ENCODE measurements around the gene PPP3R2. TPM values are rescaled to one million over a fixed set of nuclear protein-coding genes. Genes with fewer than 3 reads are reported as not detected.
"Not testable (repeated sequence)": the region's sequence is repeated elsewhere in the genome, so short reads cannot be mapped to it uniquely, and the experiment has no call there.

PPP3R2 gene
- total RNA-seq, 2 experiments from 2014 or later = not detected

- Mint-ChIP-seq H3K4me1 (ENCODE audit: low read depth) (peaks cover 21% of the 10 kb centered on the region), H3K36me3 (peaks cover 81% of the 10 kb centered on the region), H3K4me3 (no peak overlapping the region), H3K27me3 (no peaks in the 10 kb centered on the region), H3K27ac (no peak overlapping the region), H3K9me3 (peaks cover 9% of the 10 kb centered on the region)
- DNase-seq = no peak
- POLR2A ChIA-PET = no interaction called here
- intact Hi-C loops (cut with micrococcal nuclease) = no loop called here
- CTCF ChIA-PET = no interaction called here
Measured at GRCh38 chr9:101561740-101562139, 33.0 kb downstream of the PPP3R2 start.

DNA sequence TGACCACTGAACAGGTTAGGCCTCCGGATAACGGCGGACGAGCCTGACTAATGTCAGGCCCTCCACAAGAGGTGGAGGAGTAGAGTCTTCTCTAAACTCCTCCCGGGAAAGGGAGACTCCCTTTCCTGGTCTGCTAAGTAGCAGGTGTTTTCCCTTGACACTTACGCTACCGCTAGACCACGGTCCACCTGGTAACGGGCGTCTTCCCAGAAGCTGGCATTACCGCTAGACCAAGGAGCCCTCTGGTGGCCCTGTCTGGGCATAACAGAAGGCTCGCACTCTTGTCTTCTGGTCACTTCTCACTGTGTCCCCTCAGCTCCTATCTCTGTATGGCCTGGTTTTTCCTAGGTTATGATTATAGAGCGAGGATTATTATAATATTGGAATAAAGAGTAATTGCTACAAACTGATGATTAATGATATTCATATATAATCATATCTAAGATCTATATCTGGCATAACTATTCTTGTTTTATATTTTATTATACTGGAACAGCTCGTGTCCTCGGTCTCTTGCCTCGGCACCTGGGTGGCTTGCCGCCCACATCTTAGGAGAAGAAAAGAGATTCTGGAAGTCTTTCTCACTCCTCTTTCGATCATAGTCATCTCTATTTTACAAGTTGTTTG, 45.2 kb downstream of the PPP3R2 start:
- H3K27me3 Mint-ChIP-seq; intact Hi-C loops (cut with micrococcal nuclease); CTCF ChIA-PET: not testable (repeated sequence)

GRCh38 chr9:101543098-101543735, 51.6 kb downstream of the PPP3R2 start:
- Mint-ChIP-seq H3K9me3 (no peaks in the 10 kb centered on the region), H3K27me3 (no peaks in the 10 kb centered on the region), H3K4me3 (no peak overlapping the region), H3K4me1 (ENCODE audit: low read depth) (no peaks in the 10 kb centered on the region), H3K27ac (no peak overlapping the region), H3K36me3 (peaks cover 35% of the 10 kb centered on the region)
- no peak for DNase-seq
- CTCF ChIA-PET = interaction anchor here (1.0 kb wide), 1 partner anchor 14 kb away, joined by 3 read pairs; no protein-coding TSS in a partner anchor
- POLR2A ChIA-PET = no interaction called here
- intact Hi-C loops (cut with micrococcal nuclease) = no loop called here

More for the DNA sequence above, 45.2 kb downstream of the PPP3R2 start:
- H3K4me1 Mint-ChIP-seq (ENCODE audit: low read depth); H3K9me3 Mint-ChIP-seq; H3K27ac Mint-ChIP-seq; DNase-seq; POLR2A ChIA-PET; H3K4me3 Mint-ChIP-seq: not testable (repeated sequence)
- H3K36me3 Mint-ChIP-seq = peaks cover 70% of the 10 kb centered on the region

Other genes with a start within 250 kb of the PPP3R2 start
- not detected for gene BAAT, start 210.0 kb downstream of the PPP3R2 start, total RNA-seq
- gene MRPL50, start 196.4 kb downstream of the PPP3R2 start, total RNA-seq = 10 to 100 TPM; 13.3 to 13.4 TPM
- 10 to 100 TPM; 10.2 to 10.6 TPM for gene ZNF189, start 196.1 kb downstream of the PPP3R2 start, total RNA-seq
- not detected for gene ALDOB, start 159.2 kb downstream of the PPP3R2 start, total RNA-seq
- gene RNF20, start 61.1 kb downstream of the PPP3R2 start, total RNA-seq = 10 to 100 TPM; 36.1 to 37.5 TPM
- gene GRIN3A, start 143.7 kb upstream of the PPP3R2 start, total RNA-seq = not detected

Measured in activated CD4-positive, alpha-beta memory T cell treated with anti-CD3 and anti-CD28 coated beads for 36 hours (primary cell).